Stimulated activated CD4-positive, alpha-beta T cell treated with anti-CD3 and anti-CD28 coated beads, Interleukin-4, amount 100 ng/mL, for 4 hours (primary cell): ENCODE measurements around the gene COX4I2.
"Not testable (repeated sequence)": the region's sequence is repeated elsewhere in the genome, so short reads cannot be mapped to it uniquely, and the experiment has no call there.

ENCODE experiments used
- DNase-seq, 2 experiments: peaks; one replicate each; pipeline ENCODE4 v3.0.0-alpha.2; 2020

Gene COX4I2

DNA sequence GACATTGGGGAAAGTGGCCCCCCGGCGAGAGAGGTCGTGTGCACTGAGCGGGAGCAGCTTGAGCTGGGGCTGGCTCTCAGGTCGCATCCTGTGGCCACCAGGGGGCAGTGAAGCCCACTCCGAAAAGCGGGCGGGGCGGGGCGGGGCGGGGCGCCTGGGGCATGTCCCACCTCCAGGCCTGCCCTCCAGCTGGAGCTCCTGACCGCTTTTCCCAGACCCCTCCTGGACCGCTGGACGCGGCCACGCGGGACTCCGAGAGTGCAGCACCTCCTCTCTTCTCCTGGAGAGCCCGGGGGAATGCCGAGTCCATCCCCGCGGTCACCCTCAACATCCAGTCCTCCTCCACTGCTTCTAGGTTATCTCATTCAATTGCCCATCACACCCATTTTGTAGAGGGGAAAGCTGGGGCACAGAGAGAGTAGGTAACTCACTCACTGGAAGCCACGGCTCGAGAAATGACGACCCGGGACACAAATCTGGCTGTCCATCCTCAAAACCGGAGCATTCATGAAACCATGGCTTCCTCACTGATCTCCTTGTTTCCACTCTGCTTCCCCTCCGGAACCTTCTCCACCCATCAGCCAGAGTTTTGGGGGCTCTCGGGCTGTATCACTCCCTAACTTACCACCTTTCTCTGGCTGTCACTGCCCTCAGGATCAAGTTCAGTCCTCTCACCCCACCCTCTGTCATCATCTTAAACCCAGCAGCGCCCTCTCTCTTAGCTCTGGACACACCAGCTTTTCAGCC lies 24.1 kb downstream of the COX4I2 start:
- DNase-seq, result peak; percentile 69 to 78

DNA sequence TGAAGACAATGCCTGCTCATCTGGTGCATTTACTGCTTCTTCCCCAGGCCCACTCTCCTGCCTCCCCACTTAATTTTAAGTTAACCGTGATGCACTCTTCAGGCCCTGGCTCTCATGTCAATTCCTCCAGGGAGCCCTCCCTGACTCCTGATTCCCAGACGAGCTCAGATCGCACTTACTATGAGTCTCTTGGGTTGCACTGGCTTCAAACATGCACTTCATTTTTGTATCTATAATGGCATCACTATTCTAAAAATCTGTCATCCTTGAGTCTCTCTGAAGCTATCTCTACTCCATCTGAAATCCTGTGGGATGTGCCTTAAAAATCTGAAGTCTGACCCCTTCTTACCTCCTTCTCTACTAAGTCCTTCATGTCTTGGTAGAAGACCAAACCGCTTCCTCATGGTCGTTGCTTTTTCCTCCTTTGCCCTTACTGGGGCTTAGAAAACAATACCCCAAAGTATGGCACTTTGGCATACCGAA lies 24.7 kb downstream of the COX4I2 start:
- no peak for DNase-seq

DNA sequence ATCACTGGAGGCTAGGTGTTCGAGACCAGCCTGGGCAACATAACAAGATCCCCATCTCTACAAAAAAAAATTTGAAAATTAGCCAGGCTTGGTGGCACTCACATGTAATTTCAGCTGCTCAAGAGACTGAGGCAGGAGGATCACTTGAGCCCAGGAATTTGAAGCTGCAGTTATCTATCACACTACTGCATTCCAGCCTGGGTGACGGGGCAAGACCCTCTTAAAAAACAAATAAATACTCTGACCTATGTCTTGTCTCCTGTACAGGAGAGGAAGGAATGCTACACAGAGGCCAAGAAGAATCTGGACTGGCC lies 25.8 kb downstream of the COX4I2 start:
- no peak for DNase-seq

DNA sequence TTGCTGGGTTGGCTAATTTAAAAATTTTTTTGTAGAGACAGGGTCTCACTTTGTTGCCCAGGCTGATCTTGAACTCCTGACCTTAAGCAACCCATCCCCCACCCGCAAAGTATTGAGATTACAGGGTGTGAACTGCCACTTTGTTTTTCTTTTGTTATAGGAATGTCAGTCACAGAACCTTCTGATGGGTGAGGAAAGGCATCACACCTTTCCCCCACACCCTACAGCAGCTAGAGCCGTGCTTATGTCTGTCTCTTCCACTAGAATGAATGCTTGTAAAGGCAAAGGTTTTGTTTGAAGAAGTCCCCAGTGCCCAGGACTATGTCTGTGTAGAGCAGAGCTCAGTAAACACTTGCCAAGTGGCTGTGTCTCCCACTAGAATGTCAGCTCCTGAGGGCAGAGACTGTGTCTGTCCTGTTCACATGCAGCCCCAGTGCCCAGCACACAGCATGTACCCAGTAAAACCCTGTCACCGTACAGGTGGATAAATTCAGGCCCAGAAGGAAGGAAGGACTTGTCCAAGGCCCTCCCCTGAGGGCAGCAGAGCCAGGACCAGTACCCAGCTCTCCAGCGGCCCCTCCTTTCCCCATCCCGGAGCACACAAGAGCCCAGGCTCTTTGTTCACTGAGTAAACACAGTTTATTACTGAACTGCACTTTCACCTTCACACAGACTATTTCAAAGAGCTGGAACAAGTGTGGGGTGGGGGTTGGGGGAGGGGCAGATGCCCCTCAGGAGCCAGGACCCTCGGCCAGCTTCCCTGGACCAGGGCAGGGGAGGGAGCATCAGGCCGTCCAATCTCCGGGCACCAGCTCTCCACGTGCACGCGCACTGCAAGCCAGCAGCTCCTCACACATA lies 26.4 kb downstream of the COX4I2 start:
- DNase-seq, result no peak

DNA sequence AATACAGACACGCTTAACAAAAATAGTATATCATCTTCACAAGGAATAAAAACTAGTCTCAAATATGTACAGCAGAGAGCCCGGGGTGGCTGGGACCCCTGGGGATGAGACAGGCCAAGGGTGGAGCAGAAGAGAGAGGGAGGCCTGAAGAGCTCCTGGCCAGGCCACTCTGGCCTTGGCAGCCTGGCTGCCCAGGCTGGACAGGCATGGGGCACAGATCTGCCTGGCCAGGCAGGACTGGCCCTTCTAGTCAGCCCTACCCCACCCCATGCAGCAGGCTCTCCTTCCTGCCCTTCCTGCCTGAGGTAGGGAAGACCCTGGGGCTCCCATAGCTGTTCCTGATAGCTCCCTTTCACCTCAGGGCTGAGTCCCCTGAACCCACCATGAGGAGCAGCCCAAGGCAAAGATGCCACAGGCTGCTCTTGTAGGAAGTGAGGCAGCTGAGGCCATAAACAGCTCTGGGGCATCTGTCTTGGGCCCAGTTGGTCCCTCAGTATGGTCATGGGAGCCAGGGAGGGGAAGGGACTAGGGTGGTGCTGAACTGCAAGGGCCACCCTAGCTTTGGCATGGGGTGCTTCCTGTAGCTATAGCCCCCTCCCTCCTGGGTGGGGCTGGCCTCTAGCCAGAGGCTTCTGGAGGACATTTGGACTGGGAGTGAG lies 27.1 kb downstream of the COX4I2 start:
- DNase-seq, result no peak

DNA sequence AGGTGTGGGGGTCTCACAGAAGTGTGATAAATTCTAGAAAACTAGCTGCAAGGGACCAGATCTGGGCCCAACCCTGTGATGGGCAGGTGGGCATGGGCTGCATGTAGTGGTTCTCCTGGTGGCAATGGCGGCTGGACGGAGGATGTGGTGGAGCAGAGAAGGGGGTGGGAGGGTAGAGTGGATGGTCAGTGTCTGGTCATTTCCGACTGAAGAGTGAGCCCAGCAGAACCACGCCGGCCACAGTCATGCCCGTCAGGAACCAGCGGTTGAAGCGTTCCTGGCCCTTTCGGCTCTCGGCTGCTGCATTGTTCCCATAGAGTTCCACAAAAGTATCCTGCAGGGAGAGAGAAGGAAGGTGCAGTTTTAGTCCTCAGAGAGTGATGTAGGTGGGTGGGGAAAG lies 28.0 kb downstream of the COX4I2 start:
- no peak for DNase-seq

DNA sequence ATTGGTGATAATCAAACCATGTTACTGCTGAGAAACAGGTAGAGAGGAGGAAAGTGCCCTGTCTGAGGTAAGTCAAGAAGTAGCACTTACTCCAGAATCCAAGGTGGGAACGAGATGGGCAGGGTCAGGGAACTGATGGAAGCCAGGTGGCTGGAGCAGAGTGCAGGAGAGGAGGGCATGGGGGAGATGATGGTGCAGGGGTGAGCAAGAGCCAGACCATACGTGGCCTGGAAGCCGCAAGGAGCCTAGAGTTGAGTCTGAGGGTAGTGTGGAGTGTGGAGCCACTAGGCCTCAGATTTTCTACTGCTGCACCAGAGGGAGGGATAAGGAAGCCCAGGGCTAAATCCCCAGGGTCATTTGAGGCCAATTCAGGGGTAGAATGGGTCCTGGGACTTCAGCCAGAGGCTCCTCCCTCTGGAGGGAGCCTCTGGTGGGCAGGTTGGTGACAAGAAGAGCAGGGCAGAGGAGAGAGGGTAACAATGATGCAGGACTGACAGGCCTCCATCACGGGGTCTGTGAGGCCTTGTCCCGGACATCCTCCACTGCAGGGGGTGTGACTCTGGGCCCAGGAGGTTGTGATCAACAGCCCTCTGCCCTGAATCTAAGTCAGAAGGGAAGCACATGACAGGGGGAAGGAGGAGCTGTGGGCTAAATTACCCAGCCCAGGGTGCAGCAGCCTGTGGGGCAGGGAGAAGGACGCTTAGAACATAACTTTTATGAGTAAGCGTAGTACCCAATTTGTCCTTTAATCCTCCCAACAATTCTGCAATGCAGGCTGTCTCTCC lies 28.7 kb downstream of the COX4I2 start:
- DNase-seq, result no peak

DNA sequence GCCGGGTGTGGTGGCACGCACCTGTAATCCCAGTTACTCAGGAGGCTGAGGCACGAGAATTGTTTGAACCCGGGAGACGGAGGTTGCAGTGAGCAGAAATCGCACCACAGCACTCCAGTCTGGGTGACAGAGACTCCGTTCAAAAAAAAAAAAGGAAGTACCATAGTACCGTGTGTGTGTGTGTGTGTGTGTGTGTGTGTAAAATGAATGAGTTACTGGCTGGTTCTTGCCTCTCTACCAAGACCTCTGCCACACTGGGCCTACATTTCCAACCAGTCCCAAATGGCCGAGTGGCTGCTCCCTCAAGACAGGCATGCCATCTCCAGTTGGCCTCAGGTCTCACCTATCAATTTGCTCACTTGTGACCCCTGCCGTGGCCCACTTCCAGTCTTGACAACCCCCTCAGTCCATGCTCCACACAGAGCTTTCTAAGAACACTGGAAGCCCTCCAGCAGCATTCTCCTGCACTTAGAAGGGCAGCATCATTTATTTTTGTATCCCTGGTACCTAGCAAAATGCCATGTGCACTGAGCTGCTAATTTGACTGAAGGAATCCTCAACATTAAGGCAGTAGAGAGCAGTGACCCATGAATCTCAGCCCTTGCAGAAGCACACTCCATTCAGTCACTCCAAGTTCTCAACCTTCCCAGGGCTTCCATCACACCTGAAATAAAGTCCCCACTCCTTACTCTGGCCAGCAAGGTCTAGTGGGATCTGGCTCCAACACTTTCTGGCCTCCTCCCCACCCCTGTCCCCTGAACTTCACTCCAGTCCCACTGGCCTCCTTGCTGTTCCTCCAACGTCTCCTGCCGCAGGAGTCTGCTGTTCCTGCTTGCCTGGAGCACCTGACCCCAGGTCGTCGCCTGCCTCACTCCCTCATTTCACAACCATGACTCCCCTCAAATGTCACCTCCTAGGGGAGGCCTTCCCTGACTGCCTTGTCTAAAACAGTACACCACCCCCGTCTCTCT lies 29.9 kb downstream of the COX4I2 start:
- no peak for DNase-seq

DNA sequence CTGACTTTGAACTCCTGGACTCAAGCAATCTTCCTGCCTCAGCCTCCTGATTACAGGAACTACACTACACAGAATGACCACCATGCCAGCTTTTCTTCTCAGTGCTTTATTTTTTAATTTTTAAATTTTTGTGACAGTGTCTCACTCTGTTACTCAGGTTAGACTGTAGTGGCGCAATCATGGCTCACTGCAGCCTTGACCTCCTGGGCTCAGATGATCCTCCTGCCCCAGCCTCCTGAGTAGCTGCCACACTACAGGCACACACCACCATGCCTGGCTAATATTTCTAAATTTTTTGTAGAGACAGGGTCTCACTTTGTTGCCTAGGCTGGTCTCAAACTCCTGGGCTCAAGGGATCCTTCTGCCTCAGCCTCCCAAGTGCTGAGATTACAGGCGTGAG lies 31.2 kb downstream of the COX4I2 start:
- not testable (repeated sequence) for DNase-seq

DNA sequence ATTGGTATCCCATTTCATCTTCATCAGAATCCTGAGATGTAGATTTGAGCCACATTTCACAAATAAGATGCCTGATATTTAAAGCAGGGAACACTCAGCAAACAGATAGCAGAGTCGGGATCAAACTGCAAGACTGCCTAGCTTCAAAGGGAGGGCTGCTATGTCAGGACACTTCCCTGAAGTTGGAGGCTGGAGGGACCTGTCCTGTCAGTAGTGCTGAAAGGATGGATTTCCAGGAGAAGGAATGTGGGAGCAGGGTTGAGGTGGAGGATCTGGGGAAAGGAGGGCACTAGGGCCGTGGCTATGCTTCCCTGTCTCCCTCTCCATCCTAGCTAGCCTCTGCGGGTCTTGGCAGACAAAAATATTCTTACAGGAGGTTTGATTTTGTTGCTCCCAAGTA lies 32.2 kb downstream of the COX4I2 start:
- DNase-seq, result no peak

DNA sequence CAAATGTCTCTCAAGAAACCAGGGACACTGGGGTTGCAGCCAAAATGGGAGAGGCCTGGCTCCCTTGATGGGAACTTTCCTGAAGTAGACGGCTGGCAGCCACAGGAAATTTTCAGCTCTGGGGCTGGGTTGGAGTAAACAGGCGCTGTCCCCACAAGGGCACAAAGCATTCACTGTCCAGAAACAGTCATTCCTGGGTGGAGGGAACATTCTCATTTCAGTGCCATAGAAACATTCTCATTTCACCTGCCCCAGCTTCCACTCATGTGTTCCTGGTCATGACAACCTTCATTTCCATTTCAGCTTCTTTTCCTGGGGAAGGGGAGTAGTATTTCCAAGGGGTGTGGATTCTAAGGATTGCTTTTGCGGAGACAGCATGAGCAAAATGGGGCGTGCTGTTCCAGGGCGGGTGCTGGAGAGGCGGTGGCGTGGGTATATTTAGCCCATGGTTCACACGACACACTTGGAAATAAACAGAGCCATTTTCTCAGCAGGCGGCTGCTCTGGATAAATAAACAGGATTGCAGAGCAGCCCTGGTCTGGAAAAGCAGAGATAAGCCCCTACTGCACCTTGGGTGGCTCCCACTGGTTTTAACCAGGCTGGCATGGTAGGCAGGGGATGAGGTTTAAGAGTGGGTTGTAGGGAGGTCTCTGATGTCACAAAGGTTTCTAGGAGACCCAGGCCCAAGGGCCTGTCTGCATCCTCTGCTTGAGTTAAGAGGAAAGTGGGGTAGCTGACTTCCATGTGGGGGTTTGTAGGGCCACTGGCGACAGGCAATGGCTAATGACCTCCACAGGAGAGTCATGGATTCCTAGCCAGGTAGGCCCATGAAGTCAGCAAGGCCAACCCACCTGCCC lies 32.9 kb downstream of the COX4I2 start:
- DNase-seq, result no peak

DNA sequence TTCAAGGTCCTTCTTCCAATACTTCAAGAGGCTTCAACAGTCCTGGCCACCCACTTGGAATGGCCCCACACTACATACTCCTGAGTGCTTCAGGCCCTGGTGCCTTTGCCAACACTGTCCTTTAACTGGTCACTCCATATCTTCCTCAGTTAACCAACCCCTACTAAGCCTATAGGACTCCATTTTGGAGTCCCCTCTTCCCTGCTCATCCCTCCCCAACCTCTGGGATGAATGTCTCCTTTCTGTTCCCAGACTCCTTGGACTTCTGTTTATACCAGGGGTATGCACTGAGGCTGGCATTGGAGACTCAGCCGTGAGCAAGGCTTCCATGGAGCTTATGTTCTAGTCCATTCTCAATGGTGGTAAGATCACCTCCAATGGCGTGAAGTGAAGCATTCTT lies 33.6 kb downstream of the COX4I2 start:
- no peak for DNase-seq

DNA sequence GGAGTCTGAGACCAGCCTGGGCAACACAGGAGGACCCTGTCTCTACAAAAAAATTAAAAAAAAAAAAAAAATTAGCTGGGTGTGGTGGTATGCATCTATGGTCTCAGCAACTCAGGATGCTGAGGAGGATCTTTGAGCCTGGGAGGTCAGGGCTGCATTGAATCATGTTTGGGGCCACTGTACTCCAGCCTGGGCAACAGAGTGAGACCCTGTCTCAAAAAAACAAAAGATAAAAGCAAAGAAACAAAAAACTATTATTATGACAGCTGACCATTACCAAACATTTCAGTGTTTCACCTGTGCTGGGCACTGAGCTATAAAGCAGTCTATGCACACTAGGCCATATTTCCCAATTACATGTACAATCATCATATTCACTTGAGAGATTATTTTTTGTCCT lies 35.7 kb downstream of the COX4I2 start:
- DNase-seq, result no peak

DNA sequence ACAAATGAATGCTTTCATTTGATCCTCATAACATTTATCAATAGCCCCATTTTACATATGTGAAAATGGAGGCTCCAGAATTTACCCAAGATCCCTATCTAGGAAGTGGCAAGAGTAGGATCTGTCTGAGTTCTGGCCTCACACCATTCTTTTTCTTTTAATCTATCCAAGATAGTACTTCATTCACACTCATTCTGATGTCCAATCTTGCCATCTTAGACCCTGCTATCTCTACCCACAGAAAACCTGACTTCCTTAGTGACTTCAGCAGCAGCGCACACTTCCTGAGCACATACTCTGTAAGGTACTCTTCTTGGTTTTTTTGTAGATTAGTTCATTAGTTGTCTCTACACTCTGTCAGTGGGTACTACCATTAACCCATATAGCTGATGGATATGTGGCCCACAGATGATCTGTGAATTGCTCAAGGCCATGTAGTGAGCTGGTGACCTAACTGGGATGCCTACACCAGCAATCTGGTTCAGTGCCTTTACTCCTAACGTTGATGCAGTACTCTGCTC lies 36.3 kb downstream of the COX4I2 start:
- DNase-seq, result no peak

DNA sequence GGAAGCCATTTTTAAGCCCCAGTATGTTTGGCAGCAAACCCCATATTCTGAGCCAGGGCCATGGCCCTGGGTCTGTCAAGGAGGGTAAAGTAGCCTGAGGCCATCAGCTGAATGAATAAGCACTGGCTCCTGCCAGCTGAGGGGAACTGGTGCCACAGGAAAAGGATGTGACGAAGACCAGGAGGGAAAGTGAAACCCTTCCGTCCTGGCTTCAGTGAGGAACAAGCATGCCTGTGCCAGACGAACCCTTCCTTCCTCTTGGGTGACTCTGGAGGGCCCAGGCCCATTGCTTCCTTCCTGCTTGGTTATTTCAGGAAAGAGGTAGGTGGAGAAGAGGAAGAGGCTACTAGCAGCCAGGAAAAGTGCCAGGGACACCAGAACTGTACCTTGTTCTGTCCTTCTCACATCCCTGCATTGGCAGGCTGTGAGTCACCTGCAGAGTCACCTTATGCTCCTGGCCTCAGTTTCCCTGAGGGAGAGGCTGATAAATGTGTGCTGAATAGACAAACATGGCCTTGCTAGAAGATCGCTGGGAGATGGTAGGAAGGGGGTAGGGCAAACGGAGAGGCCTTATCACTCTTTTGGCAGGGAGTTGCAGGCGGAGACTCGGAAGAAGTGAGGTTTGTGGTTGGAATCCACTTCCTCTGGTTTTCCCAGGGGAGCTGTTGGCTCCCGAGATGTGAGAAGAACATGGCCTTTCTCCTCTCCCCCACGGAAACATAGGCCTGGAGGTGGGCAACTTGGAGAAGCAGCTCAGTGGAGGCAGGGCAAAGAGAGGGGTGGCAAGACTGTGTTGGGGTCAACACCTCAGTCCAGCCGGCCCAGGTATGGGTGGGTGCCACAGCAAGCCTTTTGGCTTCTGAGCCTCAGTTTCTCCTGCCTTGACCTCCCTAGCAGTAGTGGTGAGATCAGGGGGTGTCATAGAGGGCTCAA lies 37.4 kb downstream of the COX4I2 start:
- peak; percentile 27 to 74 for DNase-seq

DNA sequence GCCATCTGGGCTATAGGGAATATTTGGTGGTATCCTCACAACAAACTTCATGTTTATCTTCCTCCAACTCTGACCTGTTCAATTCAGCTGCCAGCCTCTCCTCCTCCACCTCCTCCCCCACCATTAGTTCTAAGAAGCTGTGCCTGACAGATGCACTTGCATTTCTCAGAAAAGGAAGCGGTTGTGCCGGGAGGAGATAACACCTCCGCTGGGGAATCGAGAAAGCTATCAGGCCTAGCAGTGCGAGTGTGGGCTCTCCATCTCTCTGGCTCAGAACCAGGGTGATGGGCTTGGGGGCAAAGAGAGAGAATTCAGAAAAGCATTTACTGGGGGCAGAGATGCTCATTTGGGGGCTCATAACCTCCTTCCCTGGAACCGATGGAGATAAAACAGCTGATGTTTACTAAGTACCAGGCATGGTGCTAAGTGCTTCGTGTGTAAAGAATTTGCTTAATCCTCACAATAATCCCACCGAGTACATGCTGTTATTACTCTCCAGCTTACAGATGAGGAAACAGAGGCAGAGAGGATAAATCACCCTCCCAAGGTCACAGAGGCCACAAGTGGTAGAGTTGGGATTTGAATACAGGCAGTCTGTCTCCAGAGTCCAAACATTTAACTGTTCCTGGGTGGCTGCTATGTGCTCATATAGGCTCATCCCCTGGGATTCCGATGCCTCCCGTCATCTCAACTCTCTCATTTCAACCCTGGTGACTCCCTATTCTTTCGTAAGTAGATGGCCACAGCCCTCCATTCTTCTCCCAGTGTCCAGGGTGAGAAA lies 38.3 kb downstream of the COX4I2 start:
- DNase-seq, result peak; percentile 40 to 79

DNA sequence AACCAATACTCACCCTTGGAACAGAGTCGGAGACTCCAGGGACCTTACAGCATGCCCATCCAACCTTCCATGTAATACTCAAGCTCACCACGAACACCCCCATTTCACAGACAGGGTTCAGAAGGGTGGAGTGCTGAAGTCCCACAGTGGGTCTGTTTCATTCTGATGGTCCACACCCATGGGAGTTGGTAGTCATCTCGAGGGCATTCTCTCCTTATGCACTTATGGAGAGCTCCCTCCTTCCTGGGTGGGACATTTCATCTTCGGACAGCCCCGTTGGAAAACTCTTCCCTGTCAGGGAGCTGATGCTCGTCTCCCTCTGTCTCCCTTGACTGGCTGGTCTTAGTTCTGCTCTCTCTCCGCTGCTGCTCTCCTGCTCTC lies 38.9 kb downstream of the COX4I2 start:
- DNase-seq, result no peak

DNA sequence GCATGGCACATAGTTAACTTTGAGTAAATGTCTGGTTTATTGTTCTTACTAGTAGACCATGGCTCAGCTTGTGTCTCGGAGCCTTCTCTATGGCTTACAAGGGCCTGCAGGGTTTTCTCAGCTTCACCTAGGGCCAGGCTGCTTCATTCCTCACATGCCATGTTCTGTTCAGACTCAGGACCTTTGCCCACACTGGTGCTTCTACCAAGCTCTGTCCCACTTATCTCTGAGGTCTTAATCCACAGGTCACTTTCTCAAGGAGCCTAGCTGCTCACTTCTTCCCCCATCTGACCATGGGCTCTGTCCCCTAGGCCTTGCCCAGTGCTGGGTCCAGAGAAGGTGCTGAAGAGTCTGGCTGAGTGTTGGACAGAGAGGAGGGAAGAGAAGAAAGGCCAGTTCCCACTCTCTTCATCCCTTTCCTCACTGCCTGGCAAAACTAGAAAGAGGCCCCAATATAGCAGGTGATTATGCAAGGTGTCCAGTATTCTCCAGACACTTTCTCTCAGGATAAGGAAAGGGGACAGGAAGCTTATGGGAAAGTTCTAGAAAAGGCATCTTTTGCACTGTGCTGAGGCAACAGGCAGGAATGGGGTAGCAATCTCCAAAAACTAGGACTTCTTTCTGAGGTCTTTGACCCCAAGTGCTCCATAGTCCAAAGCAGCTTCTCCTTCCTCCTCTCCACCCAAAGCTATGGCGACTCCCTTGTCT lies 40.0 kb downstream of the COX4I2 start:
- DNase-seq, result no peak
